Measurements from ENCODE around the gene DDIT4L. TPM values are rescaled to one million over a fixed set of nuclear protein-coding genes. Genes with fewer than 3 reads are reported as not detected.

Gene DDIT4L
- total and polyA plus RNA-seq, 2 of the 13 experiments (the other 11 are each of a cell fraction or from before 2014, with no cell fraction given), result not detected

GRCh38 chr4:100224721-100225120 lies 34.5 kb upstream of the DDIT4L start:
- no peak overlapping the region for H2AFZ ChIP-seq (ENCODE audit: low read length)
- ChIA-PET CTCF (ENCODE audit: low intra/inter-chr PET ratio, low total read pairs) (no interaction called here), POLR2A (no interaction called here)
- no peak for TF ChIP-seq ZNF724P (CRISPR knock-in tag; IDR thresholded peaks at IDR 0.05; ENCODE audit: borderline replicate concordance)
- no peak for TF ChIP-seq SOX13 (IDR thresholded peaks at IDR 0.05)
- no peak for TF ChIP-seq SOX13 (CRISPR knock-in tag; conservative IDR thresholded peaks at IDR 0.05 in 1 of 2, IDR thresholded peaks at IDR 0.05 in 1 of 2)
- TF ChIP-seq ARID2 (CRISPR knock-in tag; IDR thresholded peaks at IDR 0.05; ENCODE audit: borderline replicate concordance), result no peak
- no peak for TF ChIP-seq ZBTB44 (CRISPR knock-in tag; IDR thresholded peaks at IDR 0.05)
- no peak for TF ChIP-seq BCL3 (CRISPR knock-in tag; IDR thresholded peaks at IDR 0.05)
- TF ChIP-seq ZNF605 (CRISPR knock-in tag; IDR thresholded peaks at IDR 0.05), result no peak
- TF ChIP-seq IKZF1 (IDR thresholded peaks at IDR 0.05), result no peak
- TF ChIP-seq SCMH1 (CRISPR knock-in tag; IDR thresholded peaks at IDR 0.05; ENCODE audit: borderline replicate concordance), result no peak
- no peak for TF ChIP-seq ZNF20 (CRISPR knock-in tag; IDR thresholded peaks at IDR 0.05)
- no peak for TF ChIP-seq NCOA2 (CRISPR knock-in tag; IDR thresholded peaks at IDR 0.05)
- TF ChIP-seq THYN1 (CRISPR knock-in tag; IDR thresholded peaks at IDR 0.05; ENCODE audit: borderline replicate concordance, low read depth), result no peak
- no peak for TF ChIP-seq REL (CRISPR knock-in tag; conservative IDR thresholded peaks at IDR 0.05)
- TF ChIP-seq ZHX1 (CRISPR knock-in tag; IDR thresholded peaks at IDR 0.05; ENCODE audit: low read depth), result no peak
- no peak for TF ChIP-seq ZBTB26 (CRISPR knock-in tag; IDR thresholded peaks at IDR 0.05; ENCODE audit: borderline replicate concordance)
- no peak overlapping the region for H3K27ac ChIP-seq (ENCODE audit: extremely low read length, insufficient read depth, low read length)
- H3K4me3 ChIP-seq (replicated peaks in 1 of 3; ENCODE audit: insufficient read depth in 1 of 3, low read depth in 2 of 3, low read length in 3 of 3), result no peak overlapping the region
- FAIRE-seq (no peak), ATAC-seq (no peak), DNase-seq (ENCODE audit: low spot score) (no peak)
- H3K27me3 ChIP-seq (ENCODE audit: control insufficient read depth in 1 of 2, insufficient read depth in 2 of 2, low read length in 2 of 2), result no peaks in the 10 kb centered on the region
- BruUV-seq (replicated peaks), result no TSS peak
- peaks cover 69% of the 10 kb centered on the region for H3K9me3 ChIP-seq (ENCODE audit: low read length)
- intact Hi-C loops (cut with micrococcal nuclease; ENCODE audit: unreplicated experiment), result no loop called here
- H4K20me1 ChIP-seq (ENCODE audit: insufficient read depth, low read length), result no peaks in the 10 kb centered on the region
- in situ Hi-C loops (cut with HindIII; ENCODE audit: extremely low pct_ligation_motif_present, low pct_unique_long_range_greater_than_20kb), result no loop called here
- H3K4me1 ChIP-seq (ENCODE audit: insufficient read depth, low read length), result no peaks in the 10 kb centered on the region
- H3K36me3 ChIP-seq (replicated peaks in 1 of 2; ENCODE audit: control insufficient read depth in 1 of 2, insufficient read depth in 2 of 2, low read length in 2 of 2), result no peaks in the 10 kb centered on the region
- H3K79me2 ChIP-seq (ENCODE audit: insufficient read depth, low read length), result no peaks in the 10 kb centered on the region
- H3K4me2 ChIP-seq (ENCODE audit: low read depth, low read length), result no peak overlapping the region
- no peak overlapping the region for H3K9ac ChIP-seq (ENCODE audit: insufficient read depth, low read depth, low read length)
